GM21576 (cell line): ENCODE measurements around the gene SRY.
"Not testable (repeated sequence)": the region's sequence is repeated elsewhere in the genome, so short reads cannot be mapped to it uniquely, and the experiment has no call there.

Experiments used
- ATAC-seq: cut with Tn5 transposase; IDR thresholded peaks from one replicate; pipeline ENCODE4 v1.9.1; 2021; ENCODE audit warnings: mild to moderate bottlenecking, moderate library complexity; ENCODE audit not compliant: unreplicated experiment

The SRY gene

DNA sequence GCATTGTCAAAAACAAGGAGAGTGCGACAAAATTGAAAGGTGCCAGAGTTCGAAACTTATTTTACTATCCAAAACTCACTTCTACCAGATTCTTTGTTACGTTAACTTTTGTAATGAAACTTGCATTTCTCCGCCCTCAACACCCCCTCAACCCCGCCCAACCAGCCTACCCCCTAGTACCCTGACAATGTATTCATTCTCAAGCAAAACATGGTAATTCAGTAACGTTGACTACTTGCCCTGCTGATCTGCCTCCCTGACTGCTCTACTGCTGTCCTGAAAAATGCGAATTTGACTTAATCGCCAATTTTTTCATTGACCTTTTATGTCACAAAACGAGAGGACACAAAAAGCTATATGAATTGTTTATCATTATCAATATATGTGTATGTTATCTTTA lies at the start of gene SRY:
Gene SRY (minus strand): TSS at position 83 of the 400 bp plus-strand sequence. CDS start 79 bp downstream, at position 4.
- no peak for ATAC-seq

DNA sequence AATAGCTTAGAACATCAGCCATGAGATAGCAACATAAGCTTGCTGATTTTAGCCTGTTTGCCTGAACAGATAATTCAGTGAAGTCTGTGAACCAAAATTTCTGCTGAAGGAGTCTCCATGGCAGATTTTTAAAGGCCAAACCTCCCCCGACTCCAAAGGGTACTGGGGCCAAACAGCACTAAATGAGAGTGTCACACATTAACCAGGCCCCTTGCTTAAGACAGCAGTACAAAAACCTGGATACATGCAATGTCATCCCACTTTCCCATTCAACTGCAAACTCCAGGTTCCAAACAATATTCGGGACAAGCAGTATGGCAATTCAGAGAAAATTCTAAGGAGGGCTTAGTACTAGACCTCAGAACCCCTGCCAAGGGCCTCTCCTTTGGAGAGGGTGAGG lies 49.6 kb upstream of the SRY start:
- ATAC-seq, result no peak

DNA sequence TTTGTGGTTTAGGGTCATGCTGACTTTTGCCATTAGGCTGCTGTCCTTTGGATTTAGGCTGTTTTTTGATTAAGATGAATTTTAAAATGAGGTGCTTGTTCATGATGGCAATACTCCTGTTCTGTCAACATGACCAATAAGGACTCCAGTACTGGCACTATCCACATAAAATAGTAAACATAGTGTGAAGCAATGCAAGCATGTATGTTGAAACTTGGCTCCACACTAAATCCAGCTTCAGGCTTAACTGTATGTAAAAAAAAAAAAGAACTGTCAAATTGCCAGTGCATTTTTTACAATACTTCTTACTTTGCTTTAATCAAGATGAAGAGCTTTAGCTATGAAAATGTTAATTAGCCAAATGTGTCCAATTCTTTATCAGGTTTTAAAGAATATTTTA lies 47.7 kb upstream of the SRY start:
- no peak for ATAC-seq

DNA sequence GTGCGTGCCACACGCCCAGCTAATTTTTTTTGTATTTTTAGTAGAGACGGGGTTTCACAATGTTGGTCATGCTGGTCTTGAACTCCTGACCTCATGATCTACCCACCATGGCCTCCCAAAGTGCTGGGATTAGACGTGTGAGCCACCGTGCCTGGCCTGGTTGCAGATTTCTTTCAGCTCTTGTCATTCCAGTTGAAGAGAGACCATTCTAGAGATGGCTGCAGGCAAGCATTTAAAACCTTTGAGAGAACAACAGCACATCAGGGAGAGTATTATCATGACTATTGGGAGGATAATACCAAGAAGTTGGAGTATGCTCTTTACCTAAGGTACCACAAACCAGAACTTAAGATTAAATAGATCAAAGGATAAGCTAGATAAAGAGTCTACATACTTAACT lies 41.0 kb upstream of the SRY start:
- no peak for ATAC-seq

DNA sequence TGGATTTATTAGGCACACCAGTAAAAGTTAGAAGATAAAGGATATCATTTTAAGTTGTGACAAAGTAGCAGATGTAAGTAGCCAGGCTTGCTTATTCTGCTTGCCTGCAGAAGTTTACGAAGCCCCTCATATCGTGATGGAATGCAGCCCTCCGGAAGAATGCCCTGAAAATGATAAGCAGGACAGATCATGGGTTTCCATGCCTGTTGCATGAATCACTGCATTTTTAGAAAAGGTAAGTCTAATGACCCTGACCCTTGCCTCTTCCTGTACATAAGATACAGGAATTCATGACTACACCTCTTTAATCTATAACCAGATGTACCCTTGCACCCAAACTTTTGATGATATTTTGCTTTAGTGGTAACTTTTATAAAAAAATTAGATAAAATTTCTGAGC lies 37.0 kb upstream of the SRY start:
- ATAC-seq, result no peak

DNA sequence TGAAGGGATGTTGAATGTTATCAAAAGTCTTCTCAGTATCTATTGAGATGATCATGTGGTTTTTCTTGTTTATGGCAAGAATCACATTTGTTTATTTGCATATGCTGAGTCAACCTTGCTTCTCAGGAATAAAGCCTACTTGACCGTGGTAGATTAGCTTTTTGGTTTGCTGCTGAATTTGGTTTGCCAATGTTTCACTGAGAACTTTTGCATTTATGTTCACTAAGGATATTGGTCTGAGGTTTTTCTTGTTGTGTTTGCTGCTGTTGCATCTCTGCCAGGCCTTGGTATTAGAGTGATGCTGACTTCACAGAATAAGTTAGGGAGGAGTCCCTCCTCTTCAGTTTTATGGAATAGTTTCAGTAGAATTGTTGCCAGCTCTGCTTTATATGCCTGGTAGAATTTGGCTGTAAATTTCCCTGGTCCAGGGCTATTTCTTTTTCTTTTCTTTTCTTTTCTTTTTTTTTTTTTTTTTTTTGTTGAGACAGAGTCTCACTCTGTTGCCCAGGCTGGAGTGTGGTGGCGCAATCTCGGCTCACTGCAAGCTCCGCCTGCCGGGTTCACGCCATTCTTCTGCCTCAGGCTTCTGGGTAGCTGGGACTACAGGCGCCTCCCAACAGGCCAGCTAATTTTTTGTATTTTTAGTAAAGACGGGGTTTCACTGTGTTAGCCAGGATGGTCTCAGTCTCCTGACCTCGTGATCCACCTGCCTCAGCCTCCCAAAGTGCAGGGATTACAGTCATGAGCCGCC lies 29.8 kb upstream of the SRY start:
- ATAC-seq, result not testable (repeated sequence)

DNA sequence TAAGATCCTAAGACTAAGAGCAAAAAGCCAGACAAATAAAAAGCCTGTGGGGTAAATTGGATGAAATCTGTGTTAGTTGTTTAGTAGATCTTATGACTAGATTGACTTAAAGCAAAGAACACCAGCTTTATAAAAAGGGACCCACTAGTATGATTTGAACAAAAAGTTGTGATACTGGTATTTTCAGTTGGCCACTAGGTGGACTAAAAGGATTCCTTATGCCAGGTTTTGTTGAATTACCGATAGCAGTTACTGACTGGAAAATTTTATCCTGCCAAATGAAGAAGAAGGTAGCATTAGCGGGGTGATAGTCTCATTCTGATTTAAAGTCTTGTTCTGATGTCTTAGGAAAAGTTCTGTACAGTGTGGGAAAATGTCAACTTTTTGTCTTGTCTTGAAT lies 12.8 kb upstream of the SRY start:
- no peak for ATAC-seq

DNA sequence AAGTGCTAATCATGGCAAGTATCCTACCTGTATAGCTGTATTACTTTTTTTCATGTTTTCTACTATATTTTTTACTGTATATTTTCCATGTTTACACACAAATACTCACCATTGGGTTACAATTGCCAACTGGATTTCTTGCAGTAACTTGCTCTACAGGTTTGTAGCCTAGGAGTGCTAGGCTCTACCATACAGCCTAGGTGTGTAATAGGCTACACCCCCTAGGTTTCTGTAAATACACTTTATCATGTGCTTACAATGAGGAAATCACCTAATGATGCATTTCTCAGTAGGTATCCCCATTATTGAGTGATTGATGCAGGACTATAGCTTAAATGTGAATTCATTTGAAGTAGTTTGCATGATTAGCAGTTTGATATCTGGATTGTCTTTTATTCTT lies 10.5 kb upstream of the SRY start:
- no peak for ATAC-seq

DNA sequence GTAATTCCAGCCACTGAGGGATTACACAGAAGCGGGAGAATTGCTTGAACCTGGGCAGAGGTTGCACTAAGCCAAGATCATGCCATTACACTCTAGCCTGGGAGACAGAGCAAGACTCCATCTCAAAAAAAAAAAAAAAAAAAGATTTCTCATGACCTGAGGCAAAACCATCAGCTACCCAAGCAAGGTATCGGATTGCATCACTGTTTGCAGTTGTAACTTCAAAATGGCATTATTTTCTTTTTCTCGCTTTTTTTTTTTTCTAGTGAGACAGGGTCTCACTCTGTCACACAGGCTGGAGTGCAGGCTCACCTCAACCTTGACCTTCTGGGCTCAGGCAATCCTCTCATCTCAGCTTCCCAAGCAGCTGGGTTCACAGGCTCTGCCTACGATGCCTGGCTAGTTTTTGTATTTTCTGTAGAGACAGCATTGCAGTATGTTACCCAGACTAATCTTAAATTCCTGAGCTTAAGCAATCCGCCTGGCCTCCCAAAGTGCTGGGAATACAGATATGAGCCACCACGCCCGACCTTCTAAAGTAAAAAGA lies 9.6 kb upstream of the SRY start:
- no peak for ATAC-seq

DNA sequence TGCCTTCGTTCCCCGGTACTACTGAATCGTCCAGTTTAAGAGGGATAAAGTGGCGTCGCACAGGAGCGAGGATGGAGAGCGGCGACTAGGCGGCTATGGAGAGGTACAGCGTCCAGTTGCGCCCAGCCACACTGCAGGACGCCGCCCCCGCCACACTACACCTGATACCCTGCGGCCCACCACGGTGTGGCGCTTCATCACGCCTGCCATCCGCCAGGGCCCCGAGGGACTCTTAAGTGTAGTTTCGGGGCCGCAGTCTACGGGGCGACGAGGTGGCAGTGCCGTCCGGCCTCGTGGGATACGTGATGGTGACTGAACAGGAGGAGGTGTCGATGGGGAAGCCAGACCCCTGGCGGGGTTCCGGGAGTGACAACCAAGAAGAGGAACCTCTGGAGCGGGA lies 2.3 kb upstream of the SRY start:
- ATAC-seq, result no peak

DNA sequence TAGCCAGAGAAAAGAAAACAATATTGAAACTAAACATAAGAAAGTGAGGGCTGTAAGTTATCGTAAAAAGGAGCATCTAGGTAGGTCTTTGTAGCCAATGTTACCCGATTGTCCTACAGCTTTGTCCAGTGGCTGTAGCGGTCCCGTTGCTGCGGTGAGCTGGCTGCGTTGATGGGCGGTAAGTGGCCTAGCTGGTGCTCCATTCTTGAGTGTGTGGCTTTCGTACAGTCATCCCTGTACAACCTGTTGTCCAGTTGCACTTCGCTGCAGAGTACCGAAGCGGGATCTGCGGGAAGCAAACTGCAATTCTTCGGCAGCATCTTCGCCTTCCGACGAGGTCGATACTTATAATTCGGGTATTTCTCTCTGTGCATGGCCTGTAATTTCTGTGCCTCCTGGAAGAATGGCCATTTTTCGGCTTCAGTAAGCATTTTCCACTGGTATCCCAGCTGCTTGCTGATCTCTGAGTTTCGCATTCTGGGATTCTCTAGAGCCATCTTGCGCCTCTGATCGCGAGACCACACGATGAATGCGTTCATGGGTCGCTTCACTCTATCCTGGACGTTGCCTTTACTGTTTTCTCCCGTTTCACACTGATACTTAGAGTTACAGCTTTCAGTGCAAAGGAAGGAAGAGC lies 488 bp downstream of the SRY start:
- no peak for ATAC-seq
